HS-5 (cell line): ENCODE data around the gene NDE1.
A peak's percentile ranks its signal among the peaks of the same experiment; 100 is the strongest.
"Not testable (repeated sequence)": the region's sequence is repeated elsewhere in the genome, so short reads cannot be mapped to it uniquely, and the experiment has no call there.

Experiments
- DNase-seq: peaks from one replicate; pipeline ENCODE4 v3.0.0-alpha.2; 2012; ENCODE audit warnings: low read depth

NDE1 gene

DNA sequence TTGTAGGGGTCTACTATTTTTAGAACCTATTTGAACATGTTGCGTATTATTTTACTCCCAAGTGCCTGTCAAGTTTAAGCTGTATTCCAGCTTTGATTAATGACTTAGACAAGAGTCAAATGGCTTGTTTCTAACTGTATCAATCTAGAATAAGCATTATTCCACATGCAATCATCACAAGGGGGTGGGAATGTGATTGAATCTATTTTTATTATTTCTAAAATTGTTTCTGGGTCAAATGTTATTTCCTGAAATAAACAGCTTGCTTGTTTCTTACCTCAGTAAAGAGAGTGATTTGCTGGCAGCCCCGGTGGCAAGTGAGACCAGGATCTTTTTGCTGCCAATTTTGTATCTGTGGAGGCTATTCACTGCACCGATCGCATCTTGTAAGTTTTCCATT is 28.6 kb upstream of the NDE1 start:
- DNase-seq: no peak

DNA sequence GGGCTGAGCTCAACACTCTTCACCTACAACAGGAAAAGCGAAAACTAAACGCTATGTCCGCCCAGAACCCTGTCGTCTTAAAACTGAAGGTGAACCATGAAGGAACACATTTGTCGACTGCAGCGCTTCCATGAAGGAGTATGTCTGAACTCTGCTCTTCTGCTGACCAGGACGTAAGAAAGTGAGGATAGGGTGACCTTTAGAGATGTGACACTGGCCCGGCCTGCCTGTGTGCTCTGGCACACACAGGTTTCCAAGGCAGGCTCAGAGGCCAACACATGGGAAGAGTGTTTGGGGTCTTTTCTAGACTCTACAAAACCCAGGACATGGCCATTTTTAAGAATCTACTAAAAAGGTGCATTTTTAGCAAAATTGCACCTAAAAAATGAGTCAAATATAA is 28.2 kb upstream of the NDE1 start:
- DNase-seq: no peak

DNA sequence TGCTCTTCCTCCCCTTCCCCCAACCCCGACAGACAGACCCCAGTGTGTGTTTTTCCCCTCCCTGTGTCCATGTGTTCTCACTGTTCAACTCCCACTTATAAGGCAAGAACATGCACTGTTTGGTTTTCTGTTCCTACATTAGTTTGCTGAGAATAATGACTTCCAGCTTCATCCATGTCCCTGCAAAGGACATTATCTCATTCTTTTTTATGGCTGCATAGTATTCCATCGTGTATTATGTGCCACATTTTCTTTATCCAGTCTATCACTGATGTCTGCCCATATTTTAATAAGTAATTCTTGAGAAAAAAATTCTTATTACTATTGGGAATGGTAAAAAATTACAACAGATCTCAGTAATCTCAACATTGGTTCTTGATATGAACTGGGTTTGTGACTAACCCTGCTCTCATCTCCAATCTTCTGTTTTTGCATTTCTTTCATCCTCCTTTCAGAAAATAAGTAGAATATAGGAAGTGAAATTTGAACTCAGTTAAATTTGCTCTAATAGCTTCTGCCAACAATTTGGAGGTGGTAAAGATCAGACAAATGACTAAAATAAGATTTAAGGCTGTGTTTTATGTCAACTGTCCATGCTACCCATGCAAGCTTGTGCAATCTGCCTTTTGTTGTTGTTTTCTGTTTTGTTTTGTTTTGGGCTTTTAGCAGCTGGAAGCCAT is 18.2 kb upstream of the NDE1 start:
- DNase-seq: no peak

DNA sequence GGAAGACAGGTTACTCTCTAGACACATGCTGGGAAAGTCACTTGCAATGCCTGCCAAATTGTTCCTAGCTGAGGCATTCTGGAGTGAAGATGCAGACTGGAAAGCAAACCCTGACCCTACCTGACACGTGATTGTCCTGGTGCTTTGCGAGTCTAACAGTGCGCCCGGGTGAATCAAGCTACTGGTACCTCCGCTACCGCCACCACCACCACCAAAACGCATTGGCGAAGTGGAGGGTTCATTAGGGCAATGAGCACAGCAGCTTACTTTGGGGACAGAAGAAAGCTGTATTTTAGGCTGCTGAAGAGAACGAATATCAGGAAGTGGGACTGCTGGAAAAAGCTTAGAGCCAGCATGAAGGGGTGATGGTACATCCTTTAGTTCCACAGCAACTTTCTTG is 14.1 kb upstream of the NDE1 start:
- no peak for DNase-seq

DNA sequence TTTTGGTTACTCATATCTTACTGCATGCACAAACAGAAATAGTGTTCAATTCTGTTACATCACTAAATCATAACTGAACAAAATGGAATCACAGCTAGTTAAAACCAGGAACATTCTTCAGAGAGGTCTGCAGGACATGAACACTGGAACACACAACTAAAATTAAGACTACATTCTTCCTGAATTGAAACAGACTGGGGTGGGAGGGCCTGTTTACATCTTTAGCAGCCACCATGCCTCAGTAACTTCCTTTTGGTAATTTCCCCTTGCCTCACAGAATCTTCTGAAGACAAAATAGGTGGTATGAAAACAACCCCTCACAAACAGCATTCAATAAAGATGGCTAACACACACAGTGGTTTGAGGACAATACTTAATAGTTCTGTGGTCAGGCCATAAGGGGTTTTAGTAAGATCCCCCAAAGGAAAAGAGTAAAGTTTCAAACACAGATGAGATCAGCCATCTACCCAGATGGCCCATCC is 13.6 kb upstream of the NDE1 start:
- DNase-seq: no peak

DNA sequence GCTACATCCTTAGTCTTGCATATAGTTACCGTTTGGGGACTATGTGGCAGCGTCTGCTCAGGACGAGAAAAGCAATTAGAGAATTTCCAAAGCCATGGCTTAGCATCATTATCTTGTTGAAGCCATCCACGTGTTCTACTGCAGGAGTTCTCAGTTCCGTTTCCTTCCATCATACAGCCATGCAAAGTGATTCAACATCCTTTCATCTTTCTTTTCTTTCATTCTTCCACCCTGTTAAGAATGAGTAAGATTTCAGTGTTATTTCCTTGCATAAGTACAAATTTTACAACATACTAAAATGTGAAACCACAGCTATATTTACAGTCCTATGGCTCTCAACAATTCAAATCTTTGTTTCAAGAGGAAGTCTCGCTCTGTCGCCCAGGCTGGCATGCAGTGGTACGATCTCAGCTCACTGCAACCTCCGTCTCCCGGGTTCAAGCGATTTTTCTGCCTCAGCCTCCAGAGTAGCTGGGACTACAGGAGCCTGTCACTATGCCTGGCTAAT is 10.9 kb upstream of the NDE1 start:
- DNase-seq: no peak

DNA sequence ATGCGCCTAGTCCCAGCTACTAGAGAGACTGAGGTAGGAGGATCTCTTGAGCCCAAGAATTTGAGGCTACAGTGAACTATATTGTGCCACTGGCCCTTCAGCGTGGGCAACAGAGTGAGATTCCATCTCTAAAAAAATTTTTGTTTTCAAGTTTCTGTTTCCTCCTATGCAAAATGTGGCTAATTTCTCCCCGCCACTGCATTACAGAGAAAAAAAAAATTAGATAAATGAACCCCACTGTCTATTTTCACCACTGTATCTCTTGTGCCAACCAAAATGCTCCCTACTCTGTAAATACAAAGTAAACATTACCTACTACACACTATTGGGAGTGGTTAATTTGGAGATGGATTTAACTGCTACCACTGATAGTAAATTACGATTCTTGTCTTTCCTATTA is 9.1 kb upstream of the NDE1 start:
- no peak for DNase-seq

DNA sequence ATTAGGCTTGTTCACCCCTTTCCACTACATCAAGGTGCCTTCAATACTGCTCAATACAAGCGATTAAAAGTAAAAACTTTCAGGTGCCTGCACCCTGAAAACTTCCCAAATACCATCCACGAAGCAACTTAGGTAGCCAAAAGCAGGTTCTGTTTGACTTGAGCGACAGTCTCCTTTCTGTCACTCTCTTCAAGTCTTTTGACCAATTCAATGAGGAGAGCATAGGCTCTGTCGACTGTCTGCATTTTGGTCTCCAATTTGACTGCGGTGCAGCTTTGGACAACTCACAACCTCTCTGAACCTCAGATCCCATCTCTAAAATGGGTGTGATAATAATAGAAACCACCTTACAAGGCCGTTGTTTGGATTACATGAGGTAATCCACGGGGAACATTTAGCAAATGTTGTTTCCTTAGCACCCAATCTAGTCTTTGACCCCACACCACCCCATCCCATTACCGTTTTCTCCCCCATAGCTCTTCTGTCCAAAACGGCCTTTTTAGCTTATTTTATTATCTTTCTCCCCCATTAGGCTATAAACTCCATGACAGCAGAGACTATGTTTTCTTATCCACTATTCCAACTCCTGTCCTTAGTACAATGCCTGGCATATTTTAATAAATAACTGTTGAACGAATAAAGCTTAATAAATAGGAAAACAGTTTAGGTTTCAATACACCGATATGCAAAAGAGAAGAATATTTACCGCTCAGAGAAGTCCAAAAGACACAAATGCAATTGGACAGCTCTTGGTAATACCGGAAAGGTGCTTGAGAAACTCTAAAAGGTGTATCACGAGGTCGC is 8.1 kb upstream of the NDE1 start:
- DNase-seq: no peak

DNA sequence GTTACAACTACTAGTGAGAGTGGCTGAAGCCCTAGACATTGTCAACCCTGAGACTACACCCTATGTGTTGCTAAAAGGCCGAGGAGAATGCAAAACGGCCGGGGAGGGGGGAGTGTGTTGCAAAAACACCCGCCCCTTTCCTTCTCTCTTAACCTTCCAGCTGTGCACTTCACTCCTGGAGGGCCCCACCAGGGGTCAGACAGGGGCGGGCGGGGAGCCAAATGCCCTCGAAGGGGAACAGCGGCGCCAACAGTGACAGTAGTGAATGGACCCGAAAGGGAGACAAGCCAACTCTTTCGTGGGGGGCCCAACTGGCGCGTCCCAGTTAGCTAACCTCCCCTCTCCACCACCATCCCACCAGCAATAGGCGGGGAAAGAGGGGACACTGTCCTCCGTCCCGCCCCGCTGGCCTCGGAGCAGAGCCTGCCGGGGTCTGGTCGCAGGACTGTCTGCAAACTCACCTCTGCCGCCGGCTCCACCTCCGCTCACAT is 7.4 kb upstream of the NDE1 start:
- DNase-seq: no peak

DNA sequence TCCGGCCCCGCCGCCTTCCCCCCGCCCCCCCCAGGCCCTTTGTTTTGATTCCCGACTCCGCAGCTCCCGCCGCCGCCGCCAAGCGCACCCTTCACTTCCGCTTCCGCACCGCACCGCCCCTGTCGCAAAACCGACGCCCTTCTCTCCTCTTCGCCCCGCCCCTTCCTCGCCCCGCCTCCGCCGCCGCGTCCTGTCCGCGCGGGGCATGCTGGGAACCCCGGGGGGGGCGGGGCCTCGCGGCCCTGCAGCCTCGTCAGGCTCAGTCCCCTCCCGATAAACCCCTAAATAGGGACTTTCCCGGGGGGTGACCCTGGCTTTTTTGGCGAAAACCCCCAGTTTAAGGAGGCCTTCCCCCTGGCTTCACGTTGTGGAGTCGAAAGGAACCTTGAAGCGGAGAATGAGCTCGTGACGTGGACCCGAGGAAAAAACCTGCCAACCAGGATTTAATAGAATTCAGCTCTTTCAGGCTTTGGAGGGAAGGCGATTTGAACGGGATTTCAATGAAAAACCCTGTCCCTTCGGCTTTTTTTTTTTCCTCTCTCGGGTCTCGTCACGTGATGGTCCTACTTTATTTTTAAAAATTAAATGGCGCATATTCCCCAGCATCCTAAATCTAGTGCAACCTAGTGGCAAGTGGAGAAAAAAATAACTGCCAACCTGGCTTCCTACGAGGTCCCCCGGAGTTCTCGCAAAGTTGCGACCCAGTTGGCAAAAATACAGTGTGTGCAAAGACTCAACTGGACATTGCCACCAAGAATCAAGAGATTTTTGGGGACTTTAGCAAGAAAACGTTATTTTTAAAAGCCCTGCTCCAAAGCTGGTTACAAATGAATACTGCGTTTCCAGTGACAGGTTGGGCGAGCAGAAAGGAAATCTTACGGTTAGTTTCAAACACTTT is 6.7 kb upstream of the NDE1 start, which contains the start of gene MARF1:
TSS of gene MARF1 (minus strand) at position 107 of the 898 bp plus-strand sequence. CDS start 3,921 bp downstream, outside the sequence.
- peak; percentile 64 for DNase-seq

DNA sequence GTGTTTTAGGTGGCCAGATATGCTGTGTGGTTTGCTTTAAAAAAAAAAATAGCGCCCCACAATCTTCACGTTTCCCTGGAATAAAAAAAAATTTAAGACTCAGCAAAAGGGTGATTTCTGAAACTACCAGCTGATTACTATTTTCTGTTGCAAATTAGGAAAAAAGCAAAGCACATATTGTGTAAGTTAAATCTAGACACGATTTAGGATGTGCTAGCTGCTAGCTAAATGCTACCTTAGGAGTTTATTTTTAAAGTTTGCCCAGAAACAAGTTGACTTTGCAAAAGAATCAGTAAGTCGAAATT is 6.1 kb upstream of the NDE1 start:
- DNase-seq: no peak

DNA sequence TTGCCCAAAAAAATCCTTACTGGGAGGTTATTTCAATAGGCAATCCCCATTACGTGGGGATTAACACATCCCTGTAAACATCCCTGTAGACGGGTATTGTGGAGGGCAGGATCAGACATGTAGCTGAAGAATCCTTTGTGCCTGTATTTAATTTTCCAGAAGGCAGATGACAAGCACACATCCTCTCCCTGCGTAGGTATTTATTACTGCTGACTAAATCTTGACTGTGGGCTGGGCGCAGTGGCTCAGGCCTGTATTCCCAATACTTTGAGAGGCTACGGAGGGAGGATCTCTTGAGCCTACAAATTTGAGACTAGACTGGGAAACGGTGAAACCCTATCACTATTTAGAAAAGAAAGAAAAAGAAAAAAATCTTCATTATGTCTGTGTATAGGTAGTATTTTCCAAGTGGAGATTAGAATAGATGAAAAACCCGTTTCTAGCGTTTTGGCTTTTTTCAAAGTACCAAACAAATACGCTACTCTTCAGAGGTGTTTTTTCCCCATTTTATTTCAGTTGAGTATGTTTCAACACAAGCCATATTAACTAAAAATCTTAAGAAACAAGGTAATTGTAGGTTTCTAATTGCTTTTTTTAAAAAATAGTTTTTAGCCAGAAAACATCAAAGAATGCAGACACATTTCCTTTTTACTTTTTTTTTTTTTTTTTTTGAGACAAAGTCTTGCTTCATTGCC is 5.6 kb upstream of the NDE1 start:
- DNase-seq: peak; percentile 37

DNA sequence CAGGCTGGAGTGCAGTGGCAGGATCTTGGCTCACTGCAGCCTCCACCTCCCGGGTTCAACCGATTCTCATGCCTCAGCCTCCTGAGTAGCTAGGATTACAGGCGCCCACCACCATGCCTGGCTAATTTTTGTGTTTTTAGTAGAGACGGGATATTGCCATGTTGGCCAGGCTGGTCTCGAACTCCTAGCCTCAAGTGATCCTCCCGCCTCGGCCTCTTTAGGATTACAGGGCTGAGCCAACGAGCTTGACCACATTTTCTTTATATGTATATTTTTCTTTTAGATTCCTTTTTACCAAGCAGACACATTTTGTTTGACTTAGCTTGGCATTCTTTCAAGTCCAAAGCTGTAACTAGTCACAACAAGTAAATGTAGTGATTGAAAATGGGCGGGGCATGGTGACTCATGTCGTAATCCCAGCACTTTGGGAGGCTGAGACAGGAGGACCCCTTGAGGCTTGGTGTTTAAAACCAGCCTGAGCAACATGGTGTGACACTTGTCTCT is 5.0 kb upstream of the NDE1 start:
- DNase-seq: peak; percentile 72

DNA sequence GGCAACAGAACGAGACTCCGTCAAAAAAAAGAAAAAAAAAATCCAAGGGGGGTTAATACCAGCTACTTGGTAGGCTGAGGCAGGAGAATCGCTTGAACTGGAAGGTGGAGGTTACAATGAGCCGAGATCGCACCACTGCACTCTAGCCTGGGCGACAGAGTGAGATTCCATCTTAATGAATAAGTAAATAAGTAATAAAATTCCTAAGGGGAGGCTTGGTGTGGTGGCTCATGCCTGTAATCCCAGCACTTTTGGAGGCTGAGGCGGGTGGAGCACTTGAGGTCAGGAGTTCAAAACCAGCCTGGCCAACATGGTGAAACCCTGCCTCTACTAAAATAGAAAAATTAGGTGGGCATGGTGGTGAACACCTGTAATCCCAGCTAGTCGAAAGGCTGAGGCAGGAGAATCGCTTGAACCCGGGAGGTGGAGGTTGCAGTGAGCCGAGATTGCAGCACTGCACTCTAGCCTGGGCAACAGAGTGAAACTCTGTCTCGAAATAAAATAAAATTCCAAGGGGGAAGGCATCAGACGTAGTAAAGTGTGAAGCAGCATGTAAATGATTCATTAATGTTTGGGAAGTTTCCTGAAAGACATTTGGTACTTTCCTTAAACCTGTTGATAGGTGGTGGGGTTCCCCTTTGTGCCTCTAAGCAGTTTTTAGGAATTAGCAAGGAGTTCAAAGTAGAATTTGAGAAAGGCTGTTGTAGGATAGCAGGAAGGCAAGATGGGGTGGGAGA is 3.3 kb upstream of the NDE1 start:
- DNase-seq: not testable (repeated sequence)

DNA sequence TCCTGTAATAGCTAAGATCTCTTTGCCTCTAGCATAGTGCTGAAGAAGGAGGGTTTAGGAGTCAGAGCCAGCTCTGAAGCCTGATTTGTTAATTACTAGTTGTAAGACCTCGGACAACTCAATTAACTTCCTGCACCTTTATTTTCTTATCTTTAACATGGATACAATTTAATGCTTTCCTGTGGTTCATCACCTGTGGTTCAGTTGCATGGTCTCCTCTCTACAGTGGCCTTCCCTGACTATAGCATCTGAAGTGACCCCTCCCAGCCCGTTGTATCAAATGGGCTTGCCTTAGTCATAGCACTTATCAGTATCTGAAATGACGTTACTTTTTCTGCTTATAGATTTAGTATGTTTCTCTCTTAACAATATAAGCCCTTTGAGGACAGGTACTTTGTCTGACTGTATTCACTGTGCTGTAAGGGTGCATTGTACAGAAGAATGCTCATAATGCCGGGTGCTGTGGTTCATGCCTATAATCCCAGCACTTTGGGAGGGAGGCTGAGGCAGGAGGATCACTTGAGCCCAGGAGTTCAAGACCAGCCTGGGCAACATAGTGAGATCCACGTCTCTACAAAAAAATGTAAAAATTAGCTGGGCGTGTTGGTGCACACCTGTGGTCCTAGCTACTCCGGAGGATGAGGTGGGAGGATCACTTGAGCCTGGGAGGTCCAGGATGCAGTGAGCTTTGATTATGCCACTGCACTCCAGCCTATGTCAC is 2.6 kb upstream of the NDE1 start:
- DNase-seq: no peak

DNA sequence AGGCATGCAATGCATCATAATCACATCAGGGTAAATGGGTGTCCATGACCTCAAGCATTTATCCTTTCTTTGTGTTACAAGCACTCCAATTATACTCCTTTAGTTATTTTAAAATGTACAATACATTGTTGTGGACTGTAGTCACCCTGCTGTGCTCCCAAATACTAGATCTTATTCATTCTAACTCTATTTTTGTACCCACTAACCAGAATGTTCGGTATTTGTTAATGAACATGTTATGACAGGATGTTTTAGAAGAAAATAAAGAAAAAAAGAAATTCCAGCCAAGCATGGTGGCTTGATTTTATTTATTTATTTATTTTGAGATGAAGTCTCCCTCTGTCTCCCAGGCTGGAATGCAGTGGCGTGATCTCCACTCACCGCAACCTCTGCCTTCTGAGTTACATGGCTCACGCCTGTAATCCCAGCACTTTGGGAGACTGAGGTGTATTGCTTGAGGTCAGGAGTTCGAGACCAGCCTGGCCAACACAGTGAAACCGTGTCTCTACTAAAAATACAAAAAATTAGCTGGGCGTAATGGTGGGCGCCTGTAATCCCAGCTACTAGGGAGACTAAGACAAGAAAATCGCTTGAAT is 1.8 kb upstream of the NDE1 start:
- no peak for DNase-seq

DNA sequence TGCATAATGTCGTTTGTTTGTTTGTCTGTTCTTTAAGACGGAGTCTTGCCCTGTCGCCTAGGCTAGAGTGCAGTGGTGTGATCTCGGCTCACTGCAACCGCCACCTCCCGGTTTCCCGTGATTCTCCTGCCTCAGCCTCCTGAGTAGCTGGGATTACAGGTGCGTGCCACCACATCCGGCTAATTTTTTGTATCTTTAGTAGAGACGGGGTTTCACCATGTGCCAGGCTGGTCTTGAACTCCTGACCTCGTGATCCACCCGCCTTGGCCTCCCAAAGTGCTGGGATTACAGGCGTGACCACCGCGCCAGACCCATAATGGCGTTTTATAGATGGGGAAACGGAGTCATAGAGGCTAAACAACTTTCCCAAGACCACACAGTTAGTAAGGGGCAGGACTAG is 734 bp upstream of the NDE1 start:
- not testable (repeated sequence) for DNase-seq

DNA sequence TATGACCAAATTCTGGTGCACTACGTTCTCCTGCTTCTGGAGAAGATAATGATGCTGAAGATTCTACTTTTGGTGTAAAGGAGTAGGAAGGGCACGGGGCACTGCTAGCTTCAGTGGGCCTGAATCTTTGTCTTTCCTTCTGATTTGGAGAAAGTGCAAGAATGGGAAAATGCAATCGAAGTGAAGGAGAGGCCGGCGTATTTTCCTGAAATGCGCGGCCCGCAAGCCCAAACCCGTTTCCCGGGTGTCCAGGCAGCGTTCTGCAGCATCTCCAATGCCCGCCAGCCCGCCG is 372 bp upstream of the NDE1 start:
- no peak for DNase-seq

DNA sequence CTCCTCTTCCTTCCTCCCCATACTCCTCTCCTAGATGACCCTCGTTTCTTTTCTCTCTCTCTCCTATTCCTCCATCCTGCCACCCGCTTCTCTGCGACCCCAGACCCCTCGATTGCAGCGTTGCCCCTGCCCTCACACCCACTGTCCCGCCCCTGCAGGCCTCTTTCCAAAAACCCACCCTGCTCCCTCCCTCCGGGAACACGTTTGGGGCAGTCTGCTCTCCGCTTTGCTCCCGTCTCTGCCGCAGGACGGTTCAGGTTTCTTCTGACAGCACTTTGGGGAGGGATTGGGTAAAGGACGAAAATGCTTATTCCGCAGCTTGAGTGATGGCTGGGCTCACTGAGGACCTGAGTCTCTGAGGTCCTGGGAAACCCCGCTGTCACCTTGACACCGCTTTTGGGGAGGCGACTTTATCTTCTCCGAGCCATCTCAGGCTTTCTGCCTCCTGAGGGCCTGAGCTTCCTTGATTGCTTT is 690 bp downstream of the NDE1 start:
- no peak for DNase-seq
